ENCODE results near the gene PDSS1. TPM values are rescaled to one million over a fixed set of nuclear protein-coding genes. Genes with fewer than 3 reads are reported as not detected.
"Not testable (repeated sequence)": the region's sequence is repeated elsewhere in the genome, so short reads cannot be mapped to it uniquely, and the experiment has no call there.

The PDSS1 gene
- total RNA-seq, 1 donor: 9.2 TPM

DNA sequence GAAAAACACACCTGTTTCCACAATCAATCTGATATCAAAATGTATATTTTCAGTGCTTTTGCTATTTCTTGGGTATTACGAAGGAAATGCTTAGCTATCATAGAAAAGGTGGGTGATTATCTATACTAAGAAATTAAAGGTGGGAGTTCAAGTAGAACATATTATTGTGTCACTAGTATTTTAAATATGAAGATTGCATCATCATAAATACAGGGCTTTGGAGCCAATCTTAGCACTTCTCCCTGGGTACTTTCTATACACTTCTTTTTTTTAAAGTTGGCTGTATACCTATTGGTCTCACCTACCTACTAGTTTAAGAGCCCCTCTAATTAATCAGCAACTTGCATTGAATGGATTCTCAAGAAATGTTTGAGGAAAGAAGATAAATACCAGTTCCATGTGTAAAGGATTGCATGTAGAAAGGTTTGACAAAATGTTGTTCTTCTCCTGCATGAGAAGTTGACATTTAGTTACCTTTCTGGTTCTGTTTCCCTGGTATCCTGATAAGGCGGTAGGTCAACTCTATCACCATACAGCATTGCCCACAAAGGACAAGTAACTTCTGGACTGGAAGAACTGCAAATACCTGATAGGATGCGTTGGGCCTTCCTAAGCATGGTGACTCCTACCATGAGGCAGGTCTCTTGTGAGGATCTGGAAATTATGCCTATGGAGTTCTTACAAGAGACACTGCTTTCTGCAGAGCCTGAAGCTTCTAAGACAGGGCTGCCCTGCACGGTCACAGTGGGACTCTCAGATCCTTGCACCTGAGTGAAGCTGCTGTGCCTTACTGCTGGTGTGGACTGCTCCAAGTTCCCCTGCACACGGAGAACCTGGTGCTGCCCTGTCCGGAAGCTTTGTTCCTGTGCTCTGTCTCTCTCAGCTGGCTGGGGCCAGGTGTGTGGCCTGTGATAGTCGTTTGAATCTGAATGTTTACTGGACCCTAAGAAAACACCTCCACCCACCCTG is 32.1 kb upstream of the PDSS1 start:
- H3K4me3 ChIP-seq (ENCODE audit: low read depth, low read length): no peak overlapping the region
- TF ChIP-seq CTCF (IDR thresholded peaks at IDR 0.05; ENCODE audit: insufficient read depth, low read length): no peak
- no peak for DNase-seq (ENCODE audit: low read depth)

DNA sequence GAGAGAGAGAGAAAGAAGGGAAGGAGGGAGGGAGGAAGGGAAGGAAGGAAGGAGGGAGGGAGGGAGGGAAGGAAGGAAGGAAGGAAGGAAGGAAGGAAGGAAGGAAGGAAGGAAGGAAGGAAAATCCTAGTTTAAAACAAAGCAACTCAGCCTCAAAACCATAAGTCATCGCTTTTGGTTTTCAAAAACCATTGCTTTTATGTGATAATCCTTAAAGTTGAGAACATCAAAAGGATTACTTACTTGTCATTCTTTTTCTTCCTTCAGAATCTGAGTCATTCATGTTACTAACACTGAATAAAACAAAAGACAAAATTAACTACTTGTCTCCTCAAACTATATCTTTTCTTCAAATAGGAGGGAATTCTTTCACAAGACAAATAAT is 21.6 kb upstream of the PDSS1 start:
- no peak for DNase-seq (ENCODE audit: low read depth)
- no peak for TF ChIP-seq CTCF (IDR thresholded peaks at IDR 0.05; ENCODE audit: insufficient read depth, low read length)

DNA sequence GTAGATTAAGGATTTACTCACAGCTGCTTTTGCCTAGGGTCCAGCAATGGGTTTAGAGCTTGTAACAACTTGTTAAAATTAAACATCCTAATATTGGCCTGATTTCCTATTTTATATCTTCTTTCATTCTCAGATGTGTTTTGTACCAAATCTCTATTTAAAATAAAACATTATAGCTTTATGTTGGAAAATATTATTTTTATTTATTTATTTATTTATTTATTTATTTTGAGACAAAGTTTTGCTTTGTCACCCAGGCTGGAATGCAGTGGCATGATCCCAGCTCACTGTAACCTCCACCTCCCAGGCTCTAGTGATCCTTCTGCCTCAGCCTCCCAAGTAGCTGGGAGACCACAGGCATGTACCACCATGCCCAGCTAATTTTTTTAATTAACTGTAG is 17.9 kb upstream of the PDSS1 start:
- H3K4me3 ChIP-seq (ENCODE audit: low read depth, low read length): no peak overlapping the region
- DNase-seq (ENCODE audit: low read depth): no peak
- TF ChIP-seq CTCF (IDR thresholded peaks at IDR 0.05; ENCODE audit: insufficient read depth, low read length): no peak

More for the DNA sequence above, 21.6 kb upstream of the PDSS1 start:
- no peak overlapping the region for H3K4me3 ChIP-seq (ENCODE audit: low read depth, low read length)

GRCh38 chr10:26681076-26681475 is 16.4 kb upstream of the PDSS1 start:
- no peak for TF ChIP-seq CTCF (IDR thresholded peaks at IDR 0.05; ENCODE audit: insufficient read depth, low read length)
- DNase-seq (ENCODE audit: low read depth): no peak
- no peak overlapping the region for H3K4me3 ChIP-seq (ENCODE audit: low read depth, low read length)

DNA sequence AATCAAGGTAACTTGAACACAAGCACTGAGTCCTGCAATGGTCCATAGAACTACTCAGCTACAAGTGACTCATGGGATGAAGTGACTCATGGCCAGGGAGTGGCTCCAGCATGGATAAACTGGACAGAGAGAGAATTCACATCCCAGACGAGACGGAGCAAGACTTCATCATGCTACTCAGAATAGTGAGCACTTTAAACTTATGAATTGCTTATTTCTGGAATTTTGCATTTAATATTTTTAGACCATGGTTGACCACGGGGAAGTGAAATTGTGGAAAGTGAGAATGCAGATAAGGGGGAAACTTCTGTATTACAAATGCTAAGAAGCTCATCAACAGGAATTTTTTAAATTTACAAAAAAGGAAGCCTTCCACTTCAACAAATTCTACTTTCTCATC is 15.5 kb upstream of the PDSS1 start:
- not testable (repeated sequence) for H3K4me3 ChIP-seq (ENCODE audit: low read depth, low read length)
- peak; percentile 63 for DNase-seq (ENCODE audit: low read depth)

DNA sequence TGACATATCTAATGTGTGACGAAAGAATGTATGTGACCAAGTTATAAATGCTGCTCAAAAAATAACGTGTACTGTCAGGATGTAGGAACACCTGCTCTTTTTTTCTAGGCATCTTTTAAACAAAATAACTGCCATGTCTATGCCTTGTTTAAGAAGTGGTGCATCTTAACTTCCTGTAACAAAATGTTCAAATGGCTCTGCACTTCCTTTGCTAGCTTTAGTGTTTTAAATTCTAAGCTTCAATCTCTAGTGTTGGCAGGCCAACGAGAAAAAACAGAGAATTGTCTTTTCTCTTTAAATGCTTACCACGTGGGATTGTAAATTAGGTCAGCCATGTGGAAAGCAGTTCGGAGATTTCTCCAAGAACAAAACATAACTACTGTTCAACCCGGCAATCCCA is 14.6 kb upstream of the PDSS1 start:
- no peak overlapping the region for H3K4me3 ChIP-seq (ENCODE audit: low read depth, low read length)
- DNase-seq (ENCODE audit: low read depth): no peak
- no peak for TF ChIP-seq CTCF (IDR thresholded peaks at IDR 0.05; ENCODE audit: insufficient read depth, low read length)

GRCh38 chr10:26684667-26685264 is 12.7 kb upstream of the PDSS1 start:
- not testable (repeated sequence) for H3K4me3 ChIP-seq (ENCODE audit: low read depth, low read length)
- TF ChIP-seq CTCF (IDR thresholded peaks at IDR 0.05; ENCODE audit: insufficient read depth, low read length): peak; percentile 48
- peak; percentile 58 for DNase-seq (ENCODE audit: low read depth)
